ENCODE data around the gene STRIP1.
A peak's percentile ranks its signal among the peaks of the same experiment; 100 is the strongest.

Gene STRIP1

GRCh38 chr1:110034451-110035235 is at the start of gene STRIP1:
TSS of gene STRIP1 (plus strand) at chr1:110034624. CDS start at chr1:110034638, 14 bp downstream.
- Histone ChIP-seq H3K79me2 (peaks cover 2% of the 10 kb centered on the region), H2AFZ (peak within 1 kb of the TSS; percentile 90), H3K4me1 (peaks cover 3% of the 10 kb centered on the region), H3K9ac (no peak within 1 kb of the TSS), H3K27ac (peak within 1 kb of the TSS; percentile 66), H3K4me3 (ENCODE audit: low read depth, low read length) (peak within 1 kb of the TSS; percentile 94), H3K27me3 (ENCODE audit: control insufficient read depth, insufficient read depth, low read length) (no peaks in the 10 kb centered on the region), H3K4me2 (ENCODE audit: low read length) (peak within 1 kb of the TSS; percentile 69), H3K9me3 (ENCODE audit: control insufficient read depth, low read length) (peaks cover 4% of the 10 kb centered on the region), H3K36me3 (ENCODE audit: control insufficient read depth, insufficient read depth, low read length) (no peaks in the 10 kb centered on the region)
- TF ChIP-seq CTCF (IDR thresholded peaks at IDR 0.05) = no peak

- no peak for TF ChIP-seq CTCF (IDR thresholded peaks at IDR 0.05)
- H3K4me2 ChIP-seq (ENCODE audit: low read length) = peak overlapping the region; percentile 80
- H3K27me3 ChIP-seq (ENCODE audit: control insufficient read depth, insufficient read depth, low read length) = no peaks in the 10 kb centered on the region
- no peaks in the 10 kb centered on the region for H3K36me3 ChIP-seq (ENCODE audit: control insufficient read depth, insufficient read depth, low read length)
- peak overlapping the region; percentile 93 for H3K4me3 ChIP-seq (ENCODE audit: low read depth, low read length)
- H3K9me3 ChIP-seq (ENCODE audit: control insufficient read depth, low read length) = no peaks in the 10 kb centered on the region
- H3K27ac ChIP-seq = peak overlapping the region; percentile 88
- H3K79me2 ChIP-seq = peaks cover 33% of the 10 kb centered on the region
- H3K4me1 ChIP-seq = peaks cover 22% of the 10 kb centered on the region
- peak overlapping the region; percentile 72 for H2AFZ ChIP-seq
- peak overlapping the region; percentile 17 for H3K9ac ChIP-seq
Observed at GRCh38 chr1:109985247-109986053, 49.0 kb upstream of the STRIP1 start.

GRCh38 chr1:109986054-109986444 is 48.4 kb upstream of the STRIP1 start:
- Histone ChIP-seq H2AFZ (no peak overlapping the region), H3K27ac (no peak overlapping the region), H3K4me2 (ENCODE audit: low read length) (peak overlapping the region; percentile 80), H3K4me1 (peaks cover 22% of the 10 kb centered on the region), H3K27me3 (ENCODE audit: control insufficient read depth, insufficient read depth, low read length) (no peaks in the 10 kb centered on the region), H3K9me3 (ENCODE audit: control insufficient read depth, low read length) (no peaks in the 10 kb centered on the region), H3K4me3 (ENCODE audit: low read depth, low read length) (peak overlapping the region; percentile 93), H3K9ac (no peak overlapping the region), H3K79me2 (peaks cover 38% of the 10 kb centered on the region), H3K36me3 (ENCODE audit: control insufficient read depth, insufficient read depth, low read length) (no peaks in the 10 kb centered on the region)
- no peak for TF ChIP-seq CTCF (IDR thresholded peaks at IDR 0.05)

GRCh38 chr1:109988349-109988914 is 46.0 kb upstream of the STRIP1 start:
- H3K27ac ChIP-seq = no peak overlapping the region

More at GRCh38 chr1:109988349-109988914, 46.0 kb upstream of the STRIP1 start:
- peaks cover 26% of the 10 kb centered on the region for H3K4me1 ChIP-seq
- H3K9ac ChIP-seq = no peak overlapping the region
- H3K4me3 ChIP-seq (ENCODE audit: low read depth, low read length) = no peak overlapping the region
- H2AFZ ChIP-seq = no peak overlapping the region
- H3K79me2 ChIP-seq = peaks cover 44% of the 10 kb centered on the region
- no peak for TF ChIP-seq CTCF (IDR thresholded peaks at IDR 0.05)
- H3K9me3 ChIP-seq (ENCODE audit: control insufficient read depth, low read length) = no peaks in the 10 kb centered on the region
- no peaks in the 10 kb centered on the region for H3K36me3 ChIP-seq (ENCODE audit: control insufficient read depth, insufficient read depth, low read length)
- H3K27me3 ChIP-seq (ENCODE audit: control insufficient read depth, insufficient read depth, low read length) = no peaks in the 10 kb centered on the region
- H3K4me2 ChIP-seq (ENCODE audit: low read length) = peak overlapping the region; percentile 80
